GM12873 (cell line): ENCODE results near the gene STK24.

ENCODE experiments used
- TF ChIP-seq, protein P1 (sequence below): IDR thresholded peaks from 2 replicates; pipeline ENCODE4 v1.5.1; 2012; ENCODE audit warnings: low read depth, mild to moderate bottlenecking, moderate library complexity, low read length, control low read depth; ENCODE audit not compliant: insufficient read depth; ENCODE audit errors: missing control alignments

STK24 gene

DNA sequence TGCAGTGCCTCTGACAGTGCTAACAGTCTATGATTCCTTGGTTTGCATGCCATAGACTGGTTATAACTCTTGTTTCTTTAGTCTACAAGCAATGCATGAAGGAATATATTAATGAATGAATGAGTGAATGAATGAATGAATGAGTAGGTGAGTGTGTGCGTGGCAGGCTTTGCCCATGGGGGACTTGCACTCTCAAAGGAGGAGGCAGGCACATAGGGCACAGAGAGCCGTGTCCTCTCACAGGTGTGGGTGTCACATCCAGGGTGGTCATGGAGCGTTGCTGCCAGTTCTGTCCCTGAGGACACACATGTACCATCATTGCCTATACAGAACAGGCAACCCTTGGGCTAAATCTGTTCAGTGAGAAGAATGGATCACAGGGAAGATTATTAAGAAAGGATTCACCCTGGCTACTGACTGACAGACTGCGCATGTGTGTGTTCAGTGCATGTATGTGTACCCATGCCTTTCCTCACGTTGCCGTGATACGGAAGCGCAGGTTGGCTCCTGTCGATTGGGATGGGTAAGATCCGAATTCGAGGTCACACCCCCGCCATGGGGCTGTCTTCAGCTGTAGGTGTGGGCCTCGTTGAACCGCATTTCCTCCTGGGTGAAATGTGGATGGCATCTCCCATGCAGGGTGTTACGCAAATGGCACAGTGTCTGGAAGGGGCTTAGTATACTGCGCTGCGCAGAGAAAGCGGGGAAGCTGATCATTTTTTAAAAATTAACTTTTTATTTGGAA lies 161.4 kb downstream of the STK24 start:
- TF ChIP-seq, protein P1, sequence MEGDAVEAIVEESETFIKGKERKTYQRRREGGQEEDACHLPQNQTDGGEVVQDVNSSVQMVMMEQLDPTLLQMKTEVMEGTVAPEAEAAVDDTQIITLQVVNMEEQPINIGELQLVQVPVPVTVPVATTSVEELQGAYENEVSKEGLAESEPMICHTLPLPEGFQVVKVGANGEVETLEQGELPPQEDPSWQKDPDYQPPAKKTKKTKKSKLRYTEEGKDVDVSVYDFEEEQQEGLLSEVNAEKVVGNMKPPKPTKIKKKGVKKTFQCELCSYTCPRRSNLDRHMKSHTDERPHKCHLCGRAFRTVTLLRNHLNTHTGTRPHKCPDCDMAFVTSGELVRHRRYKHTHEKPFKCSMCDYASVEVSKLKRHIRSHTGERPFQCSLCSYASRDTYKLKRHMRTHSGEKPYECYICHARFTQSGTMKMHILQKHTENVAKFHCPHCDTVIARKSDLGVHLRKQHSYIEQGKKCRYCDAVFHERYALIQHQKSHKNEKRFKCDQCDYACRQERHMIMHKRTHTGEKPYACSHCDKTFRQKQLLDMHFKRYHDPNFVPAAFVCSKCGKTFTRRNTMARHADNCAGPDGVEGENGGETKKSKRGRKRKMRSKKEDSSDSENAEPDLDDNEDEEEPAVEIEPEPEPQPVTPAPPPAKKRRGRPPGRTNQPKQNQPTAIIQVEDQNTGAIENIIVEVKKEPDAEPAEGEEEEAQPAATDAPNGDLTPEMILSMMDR = no peak

DNA sequence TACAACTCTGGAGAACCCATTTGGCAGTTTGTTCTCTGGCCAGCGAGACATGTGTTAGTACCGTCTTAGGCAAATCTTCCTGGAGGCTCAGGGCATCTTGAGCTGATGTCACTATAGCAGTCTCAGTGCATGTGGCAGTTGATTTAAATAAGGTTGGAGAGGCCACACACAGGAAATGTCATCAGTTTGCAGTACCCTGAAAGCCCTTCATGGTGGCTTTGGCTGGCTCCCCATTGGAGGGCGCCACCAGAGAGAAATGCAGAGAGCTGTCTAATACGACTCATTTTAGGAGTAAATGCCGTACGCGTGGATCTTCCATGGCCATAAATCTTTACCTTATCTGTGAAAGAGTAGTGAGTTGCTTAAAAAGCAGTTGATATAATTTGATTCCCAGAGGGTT lies 163.1 kb downstream of the STK24 start:
- TF ChIP-seq, protein P1 = no peak

DNA sequence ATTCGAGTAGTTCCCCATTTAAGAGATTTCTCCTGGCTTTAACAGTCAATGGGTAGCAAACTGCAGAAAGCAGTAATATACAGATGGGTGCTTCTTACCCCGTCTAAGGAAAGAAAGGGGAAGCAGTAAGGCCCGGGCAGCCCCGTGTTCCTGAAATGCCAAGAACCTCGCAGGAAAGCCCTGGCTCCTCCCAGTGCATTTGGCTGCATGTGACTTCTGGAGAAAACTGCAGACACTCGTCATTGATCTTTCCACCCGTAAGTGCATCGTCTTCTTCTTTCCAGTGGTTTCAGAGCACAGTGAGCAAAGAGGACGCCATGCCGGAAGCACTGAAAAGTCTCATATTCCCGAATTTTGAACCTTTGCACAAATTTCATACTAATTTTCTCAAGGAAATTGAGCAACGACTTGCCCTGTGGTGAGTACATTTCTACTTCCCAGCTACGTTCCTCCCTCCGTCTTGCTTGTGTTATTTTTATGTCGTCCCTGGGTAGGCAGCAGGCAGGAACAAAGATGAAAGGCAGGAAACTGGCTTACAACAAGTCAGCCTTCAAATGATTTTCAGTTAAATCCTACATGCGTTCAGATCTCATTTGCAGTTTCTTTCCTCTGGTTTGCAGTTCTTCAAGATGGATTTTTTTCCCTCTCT lies 165.2 kb downstream of the STK24 start:
- TF ChIP-seq, protein P1 = no peak

DNA sequence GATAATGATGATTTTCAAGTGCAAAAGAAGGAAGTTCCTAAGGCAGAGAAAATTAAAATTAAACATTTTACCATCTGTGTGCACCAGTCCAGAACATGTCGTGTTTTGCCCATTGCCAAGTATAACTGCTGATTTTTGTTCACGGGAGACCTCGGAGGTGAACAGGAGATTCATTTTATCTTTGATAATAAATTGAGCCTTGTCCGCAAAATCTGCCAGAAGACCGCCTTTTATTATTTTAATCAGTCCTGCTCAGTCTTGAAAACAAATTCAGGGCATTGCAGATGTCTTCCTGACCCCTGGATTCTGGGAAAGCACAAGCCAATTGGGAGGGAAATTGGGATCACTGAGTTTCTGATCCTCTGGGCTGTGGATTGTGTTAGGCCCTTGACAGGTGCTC lies 165.9 kb downstream of the STK24 start:
- TF ChIP-seq, protein P1 = no peak

DNA sequence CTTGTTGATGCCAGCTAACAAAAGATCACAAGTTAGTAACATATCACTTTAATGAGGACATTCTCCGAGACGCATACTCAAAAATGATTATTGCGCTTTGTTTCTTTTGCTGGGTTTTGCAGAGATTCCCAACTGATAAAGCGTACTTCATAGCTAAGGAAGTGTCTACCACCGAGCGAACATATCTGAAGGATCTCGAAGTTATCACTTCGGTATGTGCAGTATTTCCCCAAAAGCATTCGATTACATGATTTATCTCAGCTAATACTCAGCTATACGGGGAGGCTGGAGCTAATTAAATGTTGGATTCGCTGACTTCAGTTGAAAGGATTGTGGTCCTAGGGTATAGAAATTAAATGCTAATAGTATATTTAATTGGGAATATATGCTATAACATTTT lies 166.3 kb downstream of the STK24 start:
- TF ChIP-seq, protein P1 = no peak

DNA sequence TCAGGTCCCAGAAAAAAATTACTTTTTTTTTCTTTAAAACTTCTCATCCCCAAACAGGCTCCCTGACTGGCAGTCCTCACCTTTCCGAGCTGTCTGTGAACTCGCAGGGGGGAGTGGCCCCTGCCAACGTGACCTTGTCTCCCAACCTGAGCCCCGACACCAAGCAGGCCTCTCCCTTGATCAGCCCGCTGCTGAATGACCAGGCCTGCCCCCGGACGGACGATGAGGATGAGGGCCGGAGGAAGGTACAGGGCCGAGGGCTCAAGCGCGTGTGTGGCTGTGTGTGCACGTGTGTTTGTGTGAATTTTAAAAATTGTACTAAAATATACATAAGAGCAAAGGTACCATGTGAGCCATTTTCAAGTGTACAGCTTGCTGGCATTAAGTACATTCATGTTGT lies 167.6 kb downstream of the STK24 start:
- TF ChIP-seq, protein P1 = no peak

DNA sequence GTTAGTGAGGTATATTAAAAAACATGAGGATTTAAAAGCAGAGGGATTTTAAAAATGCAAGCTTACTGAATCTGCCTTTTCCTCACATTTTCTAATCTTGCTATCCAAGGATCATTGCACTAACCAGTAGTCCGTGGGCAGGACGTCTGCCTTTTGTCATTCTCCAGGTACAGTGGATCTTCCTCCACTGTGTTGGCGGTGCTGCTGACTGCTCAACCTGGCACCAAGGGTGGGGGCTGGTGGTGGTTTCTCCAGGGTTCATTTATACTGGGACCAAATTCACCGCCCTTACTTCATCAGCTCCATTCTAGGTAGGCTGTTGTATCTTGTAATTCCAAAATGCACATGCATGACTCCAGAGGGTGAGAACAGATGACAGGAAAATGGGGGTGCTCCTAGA lies 169.3 kb downstream of the STK24 start:
- TF ChIP-seq, protein P1 = no peak
